Muscle layer of colon (tissue), 2 donors: ENCODE measurements around the gene SURF2.
"Not testable (repeated sequence)": the region's sequence is repeated elsewhere in the genome, so short reads cannot be mapped to it uniquely, and the experiment has no call there.

Experiments
- H3K27ac ChIP-seq: one replicate; pipeline ENCODE4 v1.7.0; 2013; ENCODE audit warnings: low read depth, mild to moderate bottlenecking, low read length, moderate library complexity
- H3K27me3 ChIP-seq, 2 donors: one replicate each; pipeline ENCODE4 v1.7.0; 2013; ENCODE audit warnings: low read length in 2 of 2, mild to moderate bottlenecking in 2 of 2; ENCODE audit not compliant: insufficient read depth in 2 of 2, control insufficient read depth in 1 of 2
- H3K36me3 ChIP-seq: one replicate; pipeline ENCODE4 v1.7.0; 2013; ENCODE audit warnings: mild to moderate bottlenecking, low read length; ENCODE audit not compliant: insufficient read depth
- H3K4me1 ChIP-seq: one replicate; pipeline ENCODE4 v1.7.0; 2013; ENCODE audit warnings: mild to moderate bottlenecking, low read length; ENCODE audit not compliant: insufficient read depth
- H3K4me3 ChIP-seq, 2 donors: one replicate each; pipeline ENCODE4 v1.7.0; 2013; ENCODE audit warnings: low read length in 2 of 2, low read depth in 1 of 2, mild to moderate bottlenecking in 1 of 2, moderate library complexity in 1 of 2
- H3K9ac ChIP-seq: one replicate; pipeline ENCODE4 v1.7.0; 2013; ENCODE audit warnings: low read length
- H3K9me3 ChIP-seq: one replicate; pipeline ENCODE4 v1.7.0; 2013; ENCODE audit warnings: mild to moderate bottlenecking, low read length
- donor health status: abdominal sarcoma.
- donor health status: Adenocarcinoma of cecum.

SURF2 gene

GRCh38 chr9:133356391-133357091 is at the start of gene SURF2, which contains the start of gene SURF1:
Gene SURF2, plus strand, starts transcription at chr9:133356550. Its CDS starts 43 bp downstream, at chr9:133356593.
Gene SURF1, minus strand, starts transcription at chr9:133356487. Its CDS starts 34 bp downstream, at chr9:133356453.
- H3K9me3 ChIP-seq = no peaks in the 10 kb centered on the region
- peak within 1 kb of the TSS; percentile 61 for H3K27ac ChIP-seq
- H3K27me3 ChIP-seq = no peaks in the 10 kb centered on the region
- H3K36me3 ChIP-seq = peaks cover 32% of the 10 kb centered on the region
- peak within 1 kb of the TSS; percentile 71 to 77 for H3K4me3 ChIP-seq
- H3K9ac ChIP-seq = peak within 1 kb of the TSS; percentile 57
- peaks cover 22% of the 10 kb centered on the region for H3K4me1 ChIP-seq

- Histone ChIP-seq H3K27ac (no peak overlapping the region), H3K27me3 (no peaks in the 10 kb centered on the region), H3K36me3 (no peaks in the 10 kb centered on the region), H3K4me1 (no peaks in the 10 kb centered on the region), H3K9ac (no peak overlapping the region), H3K9me3 (no peaks in the 10 kb centered on the region), H3K4me3 (no peak overlapping the region)
Observed at GRCh38 chr9:133307301-133307700, 49.0 kb upstream of the SURF2 start.

GRCh38 chr9:133309608-133310007 is 46.7 kb upstream of the SURF2 start:
- H3K9ac ChIP-seq = no peak overlapping the region
- H3K27ac ChIP-seq = no peak overlapping the region
- no peaks in the 10 kb centered on the region for H3K27me3 ChIP-seq
- H3K9me3 ChIP-seq = no peaks in the 10 kb centered on the region
- H3K4me3 ChIP-seq = no peak overlapping the region
- H3K4me1 ChIP-seq = no peaks in the 10 kb centered on the region
- no peaks in the 10 kb centered on the region for H3K36me3 ChIP-seq

GRCh38 chr9:133315997-133316396 is 40.4 kb upstream of the SURF2 start:
- Histone ChIP-seq H3K27ac (no peak overlapping the region), H3K9me3 (no peaks in the 10 kb centered on the region), H3K36me3 (no peaks in the 10 kb centered on the region), H3K4me1 (no peaks in the 10 kb centered on the region), H3K27me3 (no peaks in the 10 kb centered on the region), H3K4me3 (no peak overlapping the region), H3K9ac (no peak overlapping the region)

GRCh38 chr9:133317551-133317950 is 38.8 kb upstream of the SURF2 start:
- H3K9ac ChIP-seq, H3K27me3 ChIP-seq, H3K9me3 ChIP-seq, H3K4me3 ChIP-seq, H3K27ac ChIP-seq, H3K4me1 ChIP-seq, H3K36me3 ChIP-seq: not testable (repeated sequence)

- Histone ChIP-seq H3K4me3 (no peak overlapping the region), H3K27ac (no peak overlapping the region), H3K9me3 (no peaks in the 10 kb centered on the region), H3K4me1 (no peaks in the 10 kb centered on the region), H3K36me3 (no peaks in the 10 kb centered on the region), H3K9ac (no peak overlapping the region), H3K27me3 (no peaks in the 10 kb centered on the region)
Observed at GRCh38 chr9:133320421-133320881, 35.9 kb upstream of the SURF2 start.

- no peaks in the 10 kb centered on the region for H3K4me1 ChIP-seq
- no peaks in the 10 kb centered on the region for H3K36me3 ChIP-seq
- H3K9ac ChIP-seq = no peak overlapping the region
- H3K9me3 ChIP-seq = no peaks in the 10 kb centered on the region
- H3K4me3 ChIP-seq = no peak overlapping the region
- H3K27me3 ChIP-seq = no peaks in the 10 kb centered on the region
- no peak overlapping the region for H3K27ac ChIP-seq
Observed at GRCh38 chr9:133321411-133321935, 34.9 kb upstream of the SURF2 start.

- Histone ChIP-seq H3K4me3 (no peak overlapping the region), H3K9ac (no peak overlapping the region), H3K4me1 (no peaks in the 10 kb centered on the region), H3K36me3 (no peaks in the 10 kb centered on the region), H3K27ac (no peak overlapping the region), H3K9me3 (no peaks in the 10 kb centered on the region), H3K27me3 (no peaks in the 10 kb centered on the region)
Observed at GRCh38 chr9:133322701-133323100, 33.6 kb upstream of the SURF2 start.

- H3K4me3 ChIP-seq = no peak overlapping the region
- no peaks in the 10 kb centered on the region for H3K4me1 ChIP-seq
- H3K9me3 ChIP-seq = no peaks in the 10 kb centered on the region
- no peak overlapping the region for H3K27ac ChIP-seq
- no peaks in the 10 kb centered on the region for H3K36me3 ChIP-seq
- H3K27me3 ChIP-seq = no peaks in the 10 kb centered on the region
- H3K9ac ChIP-seq = no peak overlapping the region
Observed at GRCh38 chr9:133323211-133323610, 33.1 kb upstream of the SURF2 start.

GRCh38 chr9:133323991-133324703 is 32.2 kb upstream of the SURF2 start:
- Histone ChIP-seq H3K4me1 (no peaks in the 10 kb centered on the region), H3K36me3 (no peaks in the 10 kb centered on the region), H3K27me3 (no peaks in the 10 kb centered on the region), H3K27ac (no peak overlapping the region), H3K9me3 (no peaks in the 10 kb centered on the region), H3K9ac (no peak overlapping the region), H3K4me3 (no peak overlapping the region)

GRCh38 chr9:133327021-133327420 is 29.3 kb upstream of the SURF2 start:
- peaks cover 20% of the 10 kb centered on the region for H3K36me3 ChIP-seq
- H3K27me3 ChIP-seq, H3K4me1 ChIP-seq: not testable (repeated sequence)

More at GRCh38 chr9:133327021-133327420, 29.3 kb upstream of the SURF2 start:
- H3K9ac ChIP-seq, H3K4me3 ChIP-seq, H3K9me3 ChIP-seq, H3K27ac ChIP-seq: not testable (repeated sequence)
